Posterior cingulate gyrus (tissue), 11 donors: ENCODE results near the gene MRPS35.

Experiments
- DNase-seq, 10 donors: peaks; one replicate each; pipeline versions ENCODE4 v3.0.0 to v3.0.0-alpha.2; 2020 to 2021; ENCODE audit warnings: mixed read lengths in 3 of 10
- intact Hi-C: fragments of 100-400 bp; cut with DNase I; formaldehyde crosslinking; loops from one replicate; pipeline ENCODE4 v1.15.1; 2023

MRPS35 gene

DNA sequence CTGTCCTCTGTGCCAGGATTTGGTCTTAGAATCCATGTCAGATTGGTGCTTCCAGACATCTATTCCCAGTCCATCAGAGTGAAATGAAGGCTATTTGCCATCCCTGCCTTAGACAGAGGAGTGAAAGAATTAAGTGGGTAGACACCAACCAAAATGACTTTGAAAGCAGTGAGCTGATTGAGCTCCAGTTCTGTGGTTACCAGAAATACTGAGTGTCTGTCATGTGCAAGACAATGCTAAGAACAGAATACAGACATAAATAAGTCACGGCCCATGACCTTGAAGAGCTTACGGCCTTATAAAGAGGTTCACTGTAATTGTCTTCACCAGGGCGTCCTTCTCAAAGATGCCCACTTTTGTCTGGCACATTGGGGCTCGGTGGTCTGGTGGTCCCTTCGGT, 91.0 kb downstream of the MRPS35 start:
- DNase-seq, result no peak
- intact Hi-C loops, result no loop called here

GRCh38 chr12:27802511-27802910, 91.9 kb downstream of the MRPS35 start:
- DNase-seq, result no peak
- intact Hi-C loops, result no loop called here

GRCh38 chr12:27802936-27803335, 92.3 kb downstream of the MRPS35 start:
- intact Hi-C loops, result no loop called here
- DNase-seq, result no peak

GRCh38 chr12:27805238-27805637, 94.6 kb downstream of the MRPS35 start:
- intact Hi-C loops, result no loop called here
- DNase-seq, result no peak
